Pulmonary artery endothelial cell (primary cell): ENCODE measurements around the gene MAP2K4. TPM values are rescaled to one million over a fixed set of nuclear protein-coding genes. Genes with fewer than 3 reads are reported as not detected.
"Not testable (repeated sequence)": the region's sequence is repeated elsewhere in the genome, so short reads cannot be mapped to it uniquely, and the experiment has no call there.

ENCODE experiments used
- DNase-seq: peaks from one replicate; pipeline ENCODE4 v3.0.0-alpha.2; 2011; ENCODE audit warnings: low read depth, low spot score
- total RNA-seq: library from RNA; depleted of rRNA; stranded (reverse); fragments of >200 nt; gene quantifications from 2 replicates; pipeline ENCODE4 v1.2.3, GENCODE V29; 2014

Gene MAP2K4
- 21.6 and 23.9 TPM in 2 replicates for total RNA-seq

DNA sequence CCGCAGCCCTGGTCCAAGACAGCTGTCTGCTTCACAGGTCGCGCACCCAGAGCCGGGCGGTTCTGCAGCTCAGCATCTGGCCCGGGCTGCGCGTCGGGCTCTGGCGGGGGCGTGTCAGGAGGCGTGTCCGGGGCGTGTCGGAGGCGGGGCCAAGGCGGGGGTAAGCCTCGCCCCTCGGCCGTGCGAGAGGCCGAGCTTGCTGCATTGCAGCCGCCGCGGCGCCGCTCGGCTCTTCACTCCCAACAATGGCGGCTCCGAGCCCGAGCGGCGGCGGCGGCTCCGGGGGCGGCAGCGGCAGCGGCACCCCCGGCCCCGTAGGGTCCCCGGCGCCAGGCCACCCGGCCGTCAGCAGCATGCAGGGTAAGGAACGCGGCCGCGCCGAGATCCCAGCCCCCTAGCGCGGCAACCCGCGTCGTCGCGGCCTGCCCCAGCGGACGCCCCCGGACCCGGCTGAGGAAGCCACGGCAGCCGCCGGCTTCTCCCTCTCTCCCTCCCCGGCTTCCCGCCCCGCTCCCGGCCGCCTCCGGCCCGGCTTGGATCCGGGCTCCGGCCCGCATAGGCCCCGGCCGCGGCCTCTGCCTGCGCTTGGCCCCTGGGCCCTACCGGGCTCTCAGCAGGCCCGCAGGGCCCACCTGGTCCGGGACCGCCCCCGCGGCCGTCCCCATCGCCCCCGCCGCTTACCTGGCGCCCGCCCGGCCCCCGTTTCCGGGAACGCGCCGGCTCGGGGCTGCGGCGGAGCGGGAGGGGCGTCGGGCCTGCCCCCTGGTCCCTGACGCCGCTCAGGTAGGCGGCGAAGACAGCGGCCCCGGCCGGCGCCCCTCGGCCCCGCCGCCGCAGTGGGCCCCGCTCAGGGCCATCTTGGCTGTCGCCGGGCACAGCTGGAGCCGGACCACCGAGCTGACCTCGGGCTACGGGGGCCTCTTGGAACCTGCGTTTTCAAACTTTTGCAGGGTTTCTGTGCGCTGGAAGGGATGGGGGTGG lies at the start of gene MAP2K4:
Gene MAP2K4 (plus strand): TSS at position 236 of the 981 bp plus-strand sequence. CDS start 10 bp downstream, at position 246.
- DNase-seq, result peak; percentile 56

DNA sequence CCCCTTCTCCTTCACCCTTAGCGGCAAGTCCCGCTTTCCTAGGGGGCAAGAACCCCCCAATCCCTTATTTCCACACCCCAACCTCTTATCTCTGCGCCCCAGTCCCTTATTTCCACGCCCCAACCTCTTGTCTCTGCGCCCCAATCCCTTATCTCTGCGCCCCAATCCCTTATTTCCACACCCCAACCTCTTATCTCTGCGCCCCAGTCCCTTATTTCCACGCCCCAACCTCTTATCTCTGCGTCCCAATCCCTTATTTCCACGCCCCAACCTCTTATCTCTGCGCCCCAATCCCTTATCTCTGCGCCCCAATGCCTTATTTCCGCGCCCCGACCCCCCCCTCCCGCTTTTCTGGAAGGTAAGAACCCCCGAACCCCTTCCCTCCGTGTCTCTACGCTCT lies 47.9 kb upstream of the MAP2K4 start:
- not testable (repeated sequence) for DNase-seq

DNA sequence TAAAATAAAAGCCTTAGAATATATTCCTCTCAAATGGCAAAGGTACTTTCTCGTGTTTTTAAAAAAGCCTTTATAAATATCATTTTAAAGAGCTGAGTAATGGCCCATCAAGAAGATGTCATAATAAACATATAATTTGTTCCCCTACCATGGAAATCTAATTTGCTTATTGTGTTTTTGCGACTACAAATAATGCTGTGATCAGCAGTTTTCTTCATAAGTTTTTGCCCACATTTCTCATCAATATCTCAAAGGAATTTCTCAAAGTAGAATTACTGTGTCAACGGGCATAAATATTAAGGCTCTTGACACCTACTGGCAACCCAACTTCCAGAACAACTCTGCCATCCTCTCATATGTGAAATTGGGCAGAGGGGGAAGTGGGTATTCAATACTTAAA lies 40.9 kb upstream of the MAP2K4 start:
- DNase-seq, result no peak

- no peak for DNase-seq
Measured at GRCh38 chr17:11980813-11981212, 39.9 kb upstream of the MAP2K4 start.

DNA sequence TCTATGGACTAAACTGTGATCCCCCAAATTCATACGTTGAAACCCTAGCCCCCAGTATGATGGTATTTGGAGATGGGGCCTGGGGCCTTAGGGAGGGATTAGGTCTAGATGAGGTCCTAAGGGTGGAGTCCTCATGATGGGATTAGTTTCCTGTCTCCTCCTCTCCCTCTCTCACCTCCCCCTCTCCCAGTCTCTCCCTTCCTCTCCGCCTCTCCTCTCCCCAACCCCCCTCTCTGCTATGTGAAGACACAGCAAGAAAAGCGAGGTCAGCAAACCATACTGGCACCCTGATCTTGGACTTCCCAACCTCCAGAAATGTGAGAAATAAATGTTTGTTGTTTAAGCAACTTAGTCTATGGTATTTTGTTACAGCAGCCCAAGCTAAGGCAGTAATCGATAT lies 38.8 kb upstream of the MAP2K4 start:
- no peak for DNase-seq

- DNase-seq, result no peak
Measured at GRCh38 chr17:11986179-11986941, 34.3 kb upstream of the MAP2K4 start.

DNA sequence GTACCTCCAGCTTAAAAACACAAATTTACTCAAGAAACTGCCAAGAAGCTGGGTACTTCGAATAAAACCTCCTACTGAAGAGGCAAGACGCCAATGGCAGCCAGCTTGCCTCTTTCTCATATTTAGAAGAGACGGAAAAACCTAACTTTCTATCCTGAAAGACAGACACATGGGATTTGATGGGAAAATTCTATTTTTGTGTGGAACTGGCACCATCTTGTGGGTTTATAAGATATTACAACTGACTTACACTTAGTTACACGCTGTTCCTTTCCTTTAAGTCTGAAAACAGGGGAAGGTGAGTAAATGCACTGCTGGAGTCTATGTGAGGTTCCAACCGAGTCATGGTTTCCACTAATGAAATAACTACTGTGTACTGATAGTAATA lies 33.7 kb upstream of the MAP2K4 start:
- DNase-seq, result no peak

GRCh38 chr17:11990363-11990983 lies 30.2 kb upstream of the MAP2K4 start:
- DNase-seq, result no peak

DNA sequence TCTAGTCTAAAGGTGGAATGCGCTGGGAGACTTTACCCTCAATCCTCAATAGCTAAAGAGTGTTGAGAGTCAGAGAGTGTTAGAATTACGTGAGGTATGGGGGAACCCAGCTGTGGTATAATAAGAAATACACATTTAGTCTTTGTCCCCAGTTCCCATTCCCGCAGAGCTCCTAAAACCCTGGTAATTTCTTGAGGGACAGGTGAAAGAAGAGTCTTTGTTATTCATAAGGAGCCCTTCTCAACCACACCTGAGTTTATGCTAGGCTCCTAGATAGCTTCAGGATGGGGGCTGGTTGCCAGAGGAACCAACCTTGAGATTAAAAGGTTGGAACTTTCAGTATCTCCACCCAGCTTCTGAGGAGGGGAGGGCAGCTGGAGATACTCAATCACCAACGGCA lies 29.2 kb upstream of the MAP2K4 start:
- no peak for DNase-seq

DNA sequence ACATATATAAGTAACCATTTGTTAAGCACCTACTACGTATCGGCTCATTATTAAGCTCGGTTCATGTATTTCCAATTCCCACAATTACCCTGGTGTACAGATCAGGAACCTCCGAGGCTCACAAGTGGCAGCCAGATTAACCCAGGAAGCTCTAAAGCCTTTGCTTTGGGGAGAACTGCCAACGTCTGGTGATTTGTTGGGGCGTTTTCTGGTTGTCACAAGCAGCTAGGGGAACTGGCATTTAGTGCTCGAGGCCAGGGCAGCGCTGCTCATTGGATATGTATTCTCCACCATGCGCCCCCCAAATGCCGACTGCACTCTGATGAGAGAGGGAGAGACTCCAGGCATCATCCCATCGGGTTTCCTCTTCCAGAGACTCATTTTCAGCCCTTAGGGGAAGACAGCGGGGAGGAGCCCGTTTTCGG lies 23.9 kb upstream of the MAP2K4 start:
- DNase-seq, result no peak

DNA sequence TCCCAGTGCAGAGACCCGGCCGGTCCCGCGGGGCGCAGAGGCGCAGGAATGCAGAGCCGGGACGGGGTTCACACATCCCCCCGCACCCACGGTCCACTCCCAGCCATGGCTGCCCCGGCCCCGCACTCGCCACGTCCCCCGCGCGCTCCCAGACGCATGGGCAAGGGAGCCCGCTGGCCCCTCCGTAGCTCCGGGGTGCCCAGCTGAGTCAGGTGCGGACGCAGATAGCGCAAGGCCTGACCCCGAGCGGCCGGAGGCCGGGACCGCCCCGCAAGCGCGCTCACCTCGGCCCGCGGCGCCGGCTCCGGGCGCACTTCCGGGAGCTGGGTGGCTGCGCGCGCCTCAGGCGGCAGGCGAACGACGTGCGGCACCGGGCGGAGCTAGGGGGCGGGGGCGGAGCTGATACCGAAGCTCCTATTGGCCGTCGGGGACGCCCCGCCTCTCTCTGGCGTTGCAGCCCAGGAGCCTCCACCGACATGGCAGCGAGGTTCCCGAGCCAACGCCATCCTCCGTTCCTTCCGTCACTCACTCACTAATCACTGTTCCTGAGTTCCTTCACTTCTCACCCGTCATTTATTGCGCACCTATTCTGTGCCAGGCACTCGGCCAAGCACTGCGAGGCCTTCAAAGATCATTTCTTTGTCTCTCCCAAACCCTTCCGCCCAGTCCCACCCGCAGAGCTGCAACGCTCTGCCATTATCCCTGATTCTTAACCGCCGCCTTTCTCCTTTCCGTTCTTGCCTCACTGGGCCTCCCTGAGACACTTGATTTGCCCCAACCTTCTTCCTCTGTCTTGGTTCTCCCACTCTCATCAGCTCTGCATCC lies 23.3 kb upstream of the MAP2K4 start, which contains the start of gene ZNF18:
Gene ZNF18 (minus strand): TSS at position 329 of the 825 bp plus-strand sequence. CDS start 4,646 bp downstream, outside the sequence.
- DNase-seq, result peak; percentile 74

GRCh38 chr17:11997972-11998233 lies 22.8 kb upstream of the MAP2K4 start:
- no peak for DNase-seq

GRCh38 chr17:11999696-12000095 lies 21.0 kb upstream of the MAP2K4 start:
- no peak for DNase-seq

DNA sequence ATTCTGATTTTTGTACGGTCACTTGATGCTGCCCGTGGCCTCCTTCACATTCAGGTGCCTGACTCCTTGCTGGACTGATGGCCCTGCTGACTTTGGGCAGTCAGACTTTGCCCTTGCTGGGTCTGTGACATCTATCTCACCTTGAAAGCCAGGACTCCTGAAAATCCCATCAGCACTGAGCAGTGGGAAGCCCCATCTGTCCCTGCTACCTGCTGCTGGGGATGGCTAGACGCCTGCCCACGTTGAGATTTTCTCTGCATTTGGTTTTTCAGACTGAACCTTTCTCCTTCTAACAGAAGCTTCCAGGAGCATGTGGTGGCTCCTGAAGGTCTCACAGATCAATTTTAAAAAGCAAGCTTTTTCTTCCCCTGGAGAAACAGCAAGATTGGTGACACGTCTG lies 13.2 kb upstream of the MAP2K4 start:
- DNase-seq, result no peak

DNA sequence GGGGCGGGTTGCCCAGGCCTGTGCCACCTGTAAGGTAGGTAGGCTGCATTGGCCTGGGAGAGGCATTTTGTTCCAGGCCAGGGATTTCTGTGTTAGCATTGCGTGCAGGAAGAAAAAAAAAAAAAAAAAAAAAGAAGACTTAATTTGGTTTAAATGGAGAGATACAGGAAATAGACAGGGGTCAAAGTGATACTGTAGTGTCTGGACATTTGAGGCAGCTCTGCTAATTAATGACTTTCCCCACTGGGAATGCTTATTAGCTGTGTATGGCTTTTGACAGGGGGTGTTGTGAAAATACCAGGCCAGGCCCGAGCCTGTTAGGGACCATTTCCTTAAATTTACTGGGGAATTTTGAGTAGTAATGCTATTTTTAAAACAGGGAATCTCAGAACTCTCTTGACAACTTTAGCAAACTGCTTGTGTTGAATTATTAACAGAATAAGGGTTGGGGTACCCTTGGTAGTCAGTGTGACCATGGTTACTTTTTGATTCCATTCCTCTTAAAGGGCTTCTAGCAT lies 1.0 kb downstream of the MAP2K4 start:
- DNase-seq, result no peak

DNA sequence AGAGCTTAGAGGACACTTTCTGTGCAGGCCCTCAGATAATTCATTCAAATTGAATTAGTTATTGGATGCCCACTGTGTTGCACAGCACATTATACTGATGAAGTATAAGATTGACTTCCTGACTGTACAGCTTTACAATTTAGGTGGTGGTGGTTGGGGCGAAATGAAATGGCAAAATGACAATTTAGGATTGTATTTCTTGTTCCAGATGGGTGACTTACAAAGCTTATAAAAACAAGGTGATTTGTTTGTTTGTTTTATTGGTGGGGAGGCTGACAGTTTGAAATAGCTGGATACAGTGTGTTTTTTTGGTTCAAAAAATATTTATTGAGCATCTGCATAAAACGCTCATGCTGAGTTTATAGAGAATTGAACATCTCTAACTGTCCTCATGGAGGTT lies 1.6 kb downstream of the MAP2K4 start:
- DNase-seq, result no peak

DNA sequence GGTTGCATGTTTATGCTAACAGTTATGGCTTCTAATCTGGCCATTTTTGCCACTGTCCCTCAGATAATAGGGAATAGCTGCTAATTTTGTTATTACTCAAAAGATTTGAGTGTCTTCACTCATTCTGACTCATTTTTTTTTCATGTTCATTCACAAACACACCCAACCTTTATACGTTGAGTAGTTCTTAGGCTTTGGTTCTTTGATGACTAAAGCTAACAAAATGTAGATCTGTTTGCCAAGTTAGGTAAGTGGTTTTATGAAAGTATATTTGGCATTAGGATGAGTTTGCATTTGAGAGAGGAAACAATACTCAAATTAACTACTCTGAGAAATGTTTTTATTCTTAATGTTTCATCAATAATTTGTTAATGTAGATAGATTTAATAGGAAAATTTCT lies 3.6 kb downstream of the MAP2K4 start:
- DNase-seq, result no peak

GRCh38 chr17:12027658-12028057 lies 7.0 kb downstream of the MAP2K4 start:
- DNase-seq, result no peak

- DNase-seq, result no peak
Measured at GRCh38 chr17:12028611-12029010, 7.9 kb downstream of the MAP2K4 start.

- DNase-seq, result no peak
Measured at GRCh38 chr17:12034538-12034937, 13.9 kb downstream of the MAP2K4 start.

DNA sequence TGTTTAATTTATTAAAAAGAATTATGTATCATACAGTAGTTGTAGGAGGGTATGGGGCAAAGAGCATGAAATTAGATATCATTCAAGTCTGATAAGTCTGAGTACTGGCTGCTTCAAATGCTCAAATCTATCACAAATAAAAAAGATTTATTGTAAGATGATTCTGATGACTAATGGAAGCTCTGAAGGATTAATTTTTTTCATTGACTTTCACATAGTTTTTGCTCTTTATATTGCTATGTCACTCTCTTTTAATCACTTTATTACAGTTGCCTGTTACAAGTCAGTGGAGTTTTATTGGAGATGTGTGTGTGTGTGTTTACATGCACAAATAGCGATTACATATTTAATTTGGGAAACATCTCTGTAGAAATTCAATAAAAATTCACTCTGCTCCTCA lies 15.0 kb downstream of the MAP2K4 start:
- no peak for DNase-seq
